ENCODE data around the gene TMEM120B.

GRCh38 chr12:121718653-121719239 lies 6.2 kb downstream of the TMEM120B start:
- TF ChIP-seq CTCF (conservative IDR thresholded peaks at IDR 0.05), result no peak
- TF ChIP-seq ZFX (IDR thresholded peaks at IDR 0.05), result no peak
